GM18861 (cell line): ENCODE data around the gene LOX.
"Not testable (repeated sequence)": the region's sequence is repeated elsewhere in the genome, so short reads cannot be mapped to it uniquely, and the experiment has no call there.

ENCODE experiments used
- ATAC-seq: cut with Tn5 transposase; IDR thresholded peaks from one replicate; pipeline ENCODE4 v1.9.1; 2021; ENCODE audit not compliant: unreplicated experiment

LOX gene

DNA sequence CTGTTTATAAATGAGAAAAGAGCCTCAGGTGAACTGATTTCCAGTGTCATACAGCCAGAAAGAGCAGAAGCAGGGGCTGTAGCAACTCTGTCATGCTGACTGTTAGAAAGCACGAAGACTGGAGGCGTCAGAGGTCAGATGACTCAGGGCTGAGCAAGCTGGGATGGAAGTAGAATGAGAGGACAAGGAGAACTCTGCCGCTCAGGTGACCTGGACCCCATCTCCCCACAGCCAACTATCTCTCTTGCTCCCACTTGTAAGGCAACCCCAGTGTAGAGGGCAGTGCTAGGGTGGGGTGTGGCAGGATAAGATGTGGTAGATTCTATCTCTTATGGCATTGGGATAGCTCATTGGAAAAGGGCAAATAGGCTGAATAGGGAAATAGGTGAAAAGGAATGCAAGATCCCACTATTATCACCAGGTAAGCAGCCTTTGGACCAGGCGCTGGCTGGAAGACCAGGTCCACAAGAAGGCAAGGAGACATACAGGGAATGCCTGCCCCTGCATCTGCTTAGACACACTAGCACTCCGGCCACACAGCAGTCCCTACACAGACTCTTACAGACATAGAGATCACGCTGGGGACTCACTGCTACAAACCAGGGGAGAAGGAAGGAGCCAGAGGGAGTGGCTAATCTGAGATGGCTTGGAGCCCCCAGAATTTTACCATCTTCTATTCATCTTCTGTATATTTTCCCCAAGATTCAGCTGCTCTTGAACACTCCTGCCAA, 21.2 kb upstream of the LOX start:
- ATAC-seq = no peak

DNA sequence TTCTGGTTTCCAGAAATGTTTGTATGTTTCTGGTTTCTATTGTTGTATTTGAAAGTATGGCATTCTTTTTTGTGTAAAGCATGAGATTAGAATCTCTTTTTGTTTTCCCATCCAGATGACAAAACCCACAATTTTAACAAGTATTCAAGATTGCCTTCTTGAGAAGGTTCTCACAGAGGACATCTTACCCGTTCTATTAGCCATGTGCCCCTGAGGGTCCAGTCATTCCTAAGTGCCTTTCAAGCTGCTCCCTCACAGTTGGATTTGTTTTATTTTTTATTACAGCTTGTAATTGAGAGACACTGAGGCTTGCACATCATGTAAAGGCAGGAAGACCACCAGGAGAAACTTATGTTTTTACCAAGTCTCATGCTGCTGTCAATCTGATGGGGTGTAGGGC, 19.3 kb upstream of the LOX start:
- ATAC-seq = no peak

DNA sequence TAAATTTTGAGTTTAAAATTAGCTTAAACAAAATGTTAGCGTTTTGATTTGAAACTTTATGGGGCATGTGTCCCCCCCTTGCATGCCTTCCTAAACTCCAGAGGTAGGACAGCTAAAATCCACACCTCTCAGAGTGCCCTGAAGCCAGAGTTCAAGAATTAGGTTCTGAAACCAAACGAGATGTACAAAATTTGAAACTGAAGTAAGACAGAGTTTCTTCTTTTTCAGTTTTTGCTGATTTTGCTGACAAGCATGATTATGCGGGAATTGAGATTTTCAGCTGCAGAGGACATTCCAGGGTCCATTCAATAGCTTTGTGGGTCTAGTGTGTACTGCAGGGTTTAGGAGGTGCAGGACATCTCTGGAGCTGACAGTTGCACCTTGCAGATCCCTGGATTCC, 17.1 kb upstream of the LOX start:
- ATAC-seq = no peak

DNA sequence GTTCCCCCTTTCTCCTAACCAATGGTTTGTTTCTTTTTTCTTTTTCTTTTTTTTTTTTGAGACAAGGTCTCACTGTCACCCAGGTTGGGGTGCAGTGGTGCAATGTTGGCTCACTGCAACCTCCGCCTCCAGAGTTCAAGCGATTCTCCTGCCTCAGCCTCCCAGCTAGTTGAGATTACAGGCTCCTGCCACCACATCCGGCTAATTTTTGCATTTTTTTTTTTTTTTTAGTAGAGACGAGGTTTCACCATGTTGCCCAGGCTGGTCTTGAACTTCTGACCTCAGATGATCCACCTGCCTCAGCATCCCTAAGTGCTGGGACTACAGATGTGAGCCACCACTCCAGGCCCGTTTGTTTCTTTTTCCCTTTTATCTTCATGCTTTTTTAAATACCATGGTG, 16.2 kb upstream of the LOX start:
- ATAC-seq = not testable (repeated sequence)

DNA sequence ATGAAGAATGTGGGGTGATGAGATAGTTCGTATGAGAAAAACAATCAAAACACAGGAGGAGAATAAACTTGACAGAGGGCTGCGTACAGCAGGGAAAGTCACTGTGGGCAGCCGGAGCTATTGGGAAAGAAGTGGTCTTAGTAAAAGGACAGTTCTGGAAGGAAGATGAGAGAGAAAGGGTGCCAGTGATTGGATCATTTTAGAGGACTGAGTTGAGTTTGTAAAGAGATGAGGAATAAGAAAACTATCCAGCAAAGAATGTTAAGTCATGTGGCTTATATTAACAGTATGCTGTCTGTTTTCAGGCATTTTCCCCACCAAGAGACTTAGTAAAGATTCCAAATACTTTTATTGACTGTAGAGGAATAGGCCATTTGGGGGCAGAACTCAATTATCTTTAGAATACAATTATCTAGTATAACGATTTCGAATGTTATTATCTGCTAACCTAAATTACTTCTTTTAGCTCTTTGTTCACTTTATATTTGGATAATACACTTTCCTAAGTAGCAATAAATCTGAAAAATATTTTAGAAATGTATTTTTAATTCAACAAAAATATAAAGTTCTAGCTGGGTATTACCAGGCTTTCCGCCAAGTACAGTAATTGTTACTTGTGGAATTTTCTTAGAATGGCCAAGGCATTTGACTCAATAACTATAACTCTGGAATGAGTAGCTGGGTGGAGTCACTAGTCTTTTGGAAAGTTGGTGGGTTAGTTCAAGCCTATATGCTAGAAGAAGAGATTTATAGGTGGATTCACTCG, 15.5 kb upstream of the LOX start:
- ATAC-seq = no peak

DNA sequence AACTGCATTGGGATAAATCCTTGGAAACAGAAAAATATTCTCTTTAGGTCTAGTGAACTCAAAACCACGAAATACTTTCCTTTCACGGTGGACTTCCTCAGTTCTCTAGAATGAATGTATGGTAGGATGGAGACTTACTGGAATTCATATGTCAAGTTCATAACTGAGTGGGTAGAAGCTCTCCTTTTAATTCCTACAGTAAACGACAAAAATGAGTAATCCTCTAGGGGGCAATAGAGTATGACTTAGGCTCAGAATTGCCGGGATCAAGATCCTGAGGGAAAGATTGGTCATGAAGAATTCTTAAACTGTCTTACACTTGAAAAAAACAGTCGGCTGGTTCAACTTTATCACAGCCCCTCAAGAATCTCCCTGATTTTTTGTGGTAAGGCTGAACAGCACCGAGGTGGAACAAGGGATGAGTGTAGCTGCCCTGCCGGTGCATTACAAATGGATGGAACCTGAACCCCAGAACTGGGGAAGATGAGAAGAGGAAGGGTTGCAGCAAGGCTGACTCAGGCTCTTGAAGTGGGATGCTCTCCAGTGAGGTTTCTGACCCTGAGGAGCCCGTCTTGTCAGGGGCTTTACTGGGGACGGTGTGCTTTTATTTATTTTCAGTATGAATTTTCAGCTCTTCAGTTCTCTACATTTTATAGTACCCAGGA, 14.0 kb upstream of the LOX start:
- no peak for ATAC-seq

DNA sequence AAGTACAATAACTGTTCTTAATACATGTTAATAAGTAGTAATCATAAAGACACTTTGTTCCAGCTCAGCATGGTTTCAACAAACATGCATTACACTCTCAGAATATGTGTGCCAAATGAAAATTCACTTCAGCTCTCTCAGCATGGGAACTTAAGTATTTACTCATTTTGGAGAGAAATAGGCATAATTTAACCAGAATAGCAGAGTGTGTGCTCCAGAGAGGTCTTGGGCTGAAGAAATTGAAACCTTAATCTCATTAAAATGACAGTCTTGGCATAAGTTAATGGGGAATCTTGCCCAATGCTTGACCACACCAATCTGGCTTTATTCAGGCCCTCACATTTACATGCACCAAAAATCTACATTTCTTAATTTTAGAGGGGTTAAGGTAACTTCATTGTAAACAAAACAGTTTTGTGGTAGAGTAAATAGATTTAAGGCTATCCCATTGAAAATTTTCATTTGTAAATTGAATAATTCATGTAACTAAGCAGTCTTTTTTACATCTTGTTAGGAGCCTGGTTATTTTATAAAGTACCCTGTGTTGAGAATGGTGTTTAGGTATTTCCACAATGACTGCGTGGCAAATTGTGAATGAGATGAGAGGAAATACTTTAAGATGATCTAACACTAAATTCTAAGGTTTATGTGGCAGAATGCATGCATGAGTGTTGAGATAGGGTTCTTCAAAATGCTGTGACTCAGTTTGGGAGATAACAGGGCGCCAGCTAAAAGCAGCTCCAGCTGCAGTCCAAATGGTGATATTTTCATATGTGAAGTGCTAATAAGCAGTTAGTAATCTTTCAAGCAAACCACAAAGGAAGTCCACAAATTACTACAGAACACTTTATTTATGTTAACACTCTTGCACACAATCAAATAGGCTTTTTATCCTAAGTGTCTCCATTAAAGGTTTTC, 11.3 kb upstream of the LOX start:
- no peak for ATAC-seq

DNA sequence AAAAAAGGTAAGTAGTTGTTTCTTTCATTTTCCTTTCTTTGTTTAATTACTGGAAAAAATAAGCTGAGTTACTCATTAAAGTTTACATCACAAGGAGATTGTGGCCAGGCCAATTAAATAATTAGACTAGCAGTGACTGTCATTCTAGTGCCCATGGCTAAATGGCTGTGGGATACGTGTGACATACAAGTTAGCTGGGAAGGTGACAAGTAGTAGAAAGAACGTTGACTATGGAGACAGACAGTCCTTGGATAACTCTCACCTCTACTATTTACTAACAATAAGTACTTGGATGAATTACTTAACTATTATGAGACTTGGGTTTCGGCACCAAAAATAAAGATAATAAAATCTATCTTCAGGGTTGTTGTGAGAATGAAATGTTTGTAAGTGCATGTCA, 7.0 kb upstream of the LOX start:
- no peak for ATAC-seq

DNA sequence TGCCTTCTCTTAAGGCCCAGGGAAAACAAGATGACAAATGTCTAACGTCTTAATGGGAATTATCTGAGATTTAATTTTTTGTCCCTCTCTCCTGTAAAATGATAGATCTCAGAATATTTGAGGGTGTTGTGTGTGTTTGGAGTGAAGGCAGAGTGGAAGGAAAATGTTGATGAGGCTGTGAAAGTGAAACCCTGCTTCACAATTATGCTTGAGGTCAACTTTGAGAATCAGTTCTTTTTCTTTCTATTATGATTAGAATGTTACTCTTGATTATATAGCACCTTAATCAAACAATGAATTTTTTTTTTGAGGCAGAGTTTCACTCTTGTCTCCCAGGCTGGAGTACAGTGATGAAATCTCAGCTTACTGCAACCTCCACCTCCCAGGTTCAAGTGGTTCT, 5.5 kb upstream of the LOX start:
- no peak for ATAC-seq

DNA sequence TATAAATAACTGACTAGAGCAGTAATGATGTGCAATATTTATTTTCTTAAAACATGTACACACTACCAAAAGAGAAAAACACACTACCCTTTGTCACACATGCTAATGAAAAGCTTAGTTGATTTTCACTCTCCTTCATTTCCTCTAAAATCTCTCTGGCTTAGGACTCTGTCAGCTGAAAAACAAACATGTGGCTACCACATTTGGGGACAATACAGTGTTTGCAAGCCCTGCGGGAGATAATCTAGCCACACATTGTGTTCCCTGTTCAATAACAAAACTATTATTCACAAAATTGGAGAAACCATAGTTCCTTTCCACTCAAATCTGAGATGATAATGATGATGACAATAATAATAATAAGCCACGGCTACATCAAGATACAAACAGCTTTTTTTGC, 3.5 kb upstream of the LOX start:
- ATAC-seq = no peak

DNA sequence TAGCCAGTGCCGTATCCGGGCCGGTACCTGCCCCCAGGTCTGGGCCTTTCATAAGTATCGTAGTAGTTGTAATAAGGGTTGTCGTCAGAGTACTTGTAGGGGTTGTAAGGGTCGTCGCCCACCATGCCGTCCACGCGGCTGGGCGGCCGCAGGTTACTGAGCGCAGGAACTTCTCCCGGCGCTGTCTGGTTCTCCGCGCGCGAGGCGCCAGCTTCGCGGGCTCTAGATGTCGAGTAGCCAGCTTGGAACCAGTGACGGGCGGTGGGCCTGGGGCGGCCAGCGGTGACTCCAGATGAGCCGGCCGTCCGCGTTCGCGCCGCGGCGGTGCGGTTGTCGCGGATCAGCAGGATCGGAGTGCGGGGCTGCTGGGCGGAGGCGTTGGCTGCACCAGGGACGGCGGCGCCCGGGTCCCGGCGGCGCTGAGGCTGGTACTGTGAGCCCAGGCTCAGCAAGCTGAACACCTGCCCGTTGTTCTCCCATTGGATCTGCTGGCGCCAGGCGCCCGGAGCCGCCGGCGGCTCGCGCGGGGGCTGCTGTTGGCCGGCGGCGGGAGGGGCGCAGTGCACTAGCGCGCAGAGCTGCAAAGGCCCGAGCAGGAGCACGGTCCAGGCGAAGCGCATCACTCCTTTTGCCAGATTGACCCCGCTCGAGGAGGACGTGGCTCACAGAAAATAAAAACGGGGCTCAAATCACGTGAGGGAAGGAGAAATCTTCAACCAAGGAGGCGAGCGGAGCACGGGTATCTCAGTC, 518 bp downstream of the LOX start:
- ATAC-seq = no peak

DNA sequence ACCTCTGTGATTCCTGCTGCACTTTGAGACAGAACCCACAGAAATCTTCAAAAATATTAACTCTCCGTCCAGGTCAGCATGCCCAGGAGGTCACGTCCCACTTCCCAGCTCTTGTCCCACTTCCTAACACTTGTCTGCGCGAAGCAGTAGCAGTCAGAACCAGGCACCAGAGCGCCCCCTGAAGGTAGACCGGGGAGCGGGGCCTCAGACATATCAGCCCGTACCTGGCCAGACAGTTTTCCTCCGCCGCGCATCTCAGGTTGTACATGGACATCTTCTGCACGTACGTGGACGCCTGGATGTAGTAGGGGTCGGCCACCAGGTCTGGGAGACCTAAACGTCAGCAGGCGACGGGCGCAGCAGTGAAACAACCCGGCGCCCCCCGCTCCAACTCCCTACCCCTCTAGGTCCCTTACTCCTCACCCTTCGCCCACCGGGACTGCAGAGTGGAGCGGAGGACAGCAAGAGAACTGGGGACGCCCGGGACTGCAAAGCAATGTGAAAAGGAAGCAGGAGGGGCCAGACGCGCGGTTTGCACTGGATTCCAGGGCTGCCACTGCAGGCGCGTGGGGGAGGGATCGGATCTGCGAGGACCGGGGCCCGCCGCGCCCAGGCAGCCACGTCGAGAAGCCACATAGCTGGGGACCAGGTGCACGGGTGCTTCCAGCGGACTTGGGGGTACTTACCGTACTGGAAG, 1.2 kb downstream of the LOX start:
- ATAC-seq = no peak

DNA sequence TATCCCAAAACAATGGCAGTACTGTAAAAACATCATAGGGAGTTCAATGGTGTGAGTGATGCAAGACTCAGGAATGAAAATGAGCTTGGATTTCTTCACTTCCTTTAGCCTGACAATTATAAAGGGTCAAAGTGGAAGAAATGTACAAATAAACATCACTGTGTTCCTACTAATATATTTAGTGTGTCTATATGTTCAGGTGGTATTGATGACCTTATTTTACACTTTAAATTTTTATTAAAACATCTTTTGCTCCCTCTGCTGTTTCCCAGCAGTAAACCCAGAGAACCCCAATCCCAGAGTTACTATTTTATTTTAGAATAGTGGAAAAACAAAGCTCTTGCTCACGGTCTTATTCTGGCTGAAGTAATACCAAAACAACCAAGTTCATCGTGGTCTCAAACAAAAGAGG, 2.0 kb downstream of the LOX start:
- no peak for ATAC-seq

DNA sequence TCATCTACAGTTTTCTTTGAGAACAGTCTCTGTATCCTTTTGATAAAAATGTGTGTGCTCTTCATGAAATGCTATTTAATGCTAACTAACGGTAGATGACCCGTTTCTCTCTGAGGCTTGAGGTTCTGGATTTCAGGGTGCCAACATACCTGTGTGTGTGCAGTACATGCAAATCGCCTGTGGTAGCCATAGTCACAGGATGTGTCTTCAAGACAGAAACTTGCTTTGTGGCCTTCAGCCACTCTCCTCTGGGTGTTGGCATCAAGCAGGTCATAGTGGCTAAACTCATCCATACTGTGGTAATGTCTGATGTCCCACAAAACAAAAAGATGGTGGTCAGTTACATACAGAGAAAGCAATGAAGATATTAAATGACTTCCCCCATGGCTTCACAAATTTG, 4.2 kb downstream of the LOX start:
- no peak for ATAC-seq

DNA sequence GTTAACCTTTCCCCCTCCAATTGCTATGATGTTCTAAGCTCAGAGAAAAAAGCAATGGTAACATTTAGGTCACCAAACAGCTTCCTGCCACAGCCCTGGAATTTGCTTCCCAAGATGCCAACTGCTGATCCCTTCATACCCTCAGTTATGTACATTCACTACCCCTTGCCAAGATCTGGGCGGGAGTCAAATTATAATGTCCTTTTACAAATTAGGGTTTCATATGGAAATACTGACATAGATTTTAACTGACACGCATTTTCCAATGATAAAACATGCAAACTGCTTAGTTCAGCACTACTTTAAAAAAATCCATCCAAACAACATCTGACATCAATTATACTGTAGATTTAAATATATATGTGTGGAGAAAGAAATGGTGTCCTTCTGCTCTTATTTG, 5.0 kb downstream of the LOX start:
- no peak for ATAC-seq

DNA sequence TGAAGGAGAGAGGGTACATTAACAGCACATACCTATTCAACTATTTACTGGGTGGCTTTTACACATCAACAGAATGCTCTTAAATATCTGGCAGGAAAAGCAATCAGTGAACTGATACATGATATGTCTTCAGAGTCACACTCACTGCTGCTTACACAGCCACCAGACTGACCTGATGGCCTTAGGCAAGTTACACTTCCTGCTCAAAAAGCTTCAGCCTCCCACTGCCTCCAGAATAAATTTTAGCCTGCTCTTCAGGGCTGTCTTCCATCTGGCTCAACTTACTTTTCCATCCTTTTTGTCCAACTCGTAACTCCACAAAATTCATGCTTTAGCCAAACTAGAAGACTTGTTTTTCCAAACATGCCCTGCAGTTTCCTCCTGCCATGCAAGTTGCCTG, 10.7 kb downstream of the LOX start:
- ATAC-seq = no peak

DNA sequence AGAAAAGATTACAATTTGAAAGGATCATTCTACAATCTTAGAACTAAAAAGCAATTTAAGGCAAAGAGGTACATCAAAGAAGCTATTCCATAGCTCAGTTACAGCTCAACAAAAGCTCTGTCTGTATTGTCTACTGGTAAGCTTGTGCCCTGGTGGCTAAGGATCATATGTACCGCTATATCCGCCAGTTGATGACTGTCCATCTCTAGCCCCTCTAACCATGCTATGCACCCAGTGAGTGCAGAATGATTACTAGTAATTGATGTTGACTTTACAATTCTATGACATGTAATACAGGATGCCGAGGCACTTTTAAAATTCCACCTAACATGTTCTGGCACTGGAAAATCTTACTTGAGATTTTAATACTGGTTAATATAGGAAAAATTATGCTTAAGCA, 13.1 kb downstream of the LOX start:
- ATAC-seq = no peak

DNA sequence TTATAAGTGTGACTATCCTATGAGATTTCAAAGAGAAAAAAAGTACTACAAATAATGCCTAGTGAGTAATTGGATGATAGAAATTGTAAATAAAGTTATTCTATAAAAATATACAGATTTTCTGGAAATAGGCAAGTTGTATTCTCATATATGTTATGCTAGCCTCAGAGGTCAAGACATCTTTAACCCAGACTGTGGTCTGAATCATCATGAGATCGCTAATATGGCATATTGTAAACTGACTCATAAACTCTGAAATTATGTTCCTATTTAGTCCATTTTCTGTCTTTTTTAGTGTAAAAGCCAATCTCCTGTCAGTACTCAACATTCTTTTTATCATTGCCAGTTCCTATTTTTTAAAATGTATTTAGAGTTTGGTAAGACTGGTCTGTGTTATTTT, 14.2 kb downstream of the LOX start:
- no peak for ATAC-seq

DNA sequence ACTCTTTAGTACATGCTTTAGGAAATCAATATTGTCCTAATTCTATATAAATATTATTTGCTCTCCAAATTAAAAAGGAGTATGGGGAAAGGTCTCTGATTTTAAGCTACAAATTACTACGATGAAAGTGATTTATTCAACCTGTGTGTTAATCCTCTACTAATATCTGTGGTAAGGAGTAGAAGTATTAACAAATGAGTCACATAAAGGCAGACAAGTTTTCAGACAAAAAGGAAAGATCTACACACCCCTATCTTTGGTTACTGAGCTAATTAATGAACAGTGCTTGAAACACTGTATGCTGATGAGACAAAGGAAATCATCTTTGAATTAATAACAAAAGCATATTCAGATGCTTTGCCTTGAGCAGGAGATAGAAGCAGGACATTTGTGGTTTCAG, 15.9 kb downstream of the LOX start:
- ATAC-seq = no peak

DNA sequence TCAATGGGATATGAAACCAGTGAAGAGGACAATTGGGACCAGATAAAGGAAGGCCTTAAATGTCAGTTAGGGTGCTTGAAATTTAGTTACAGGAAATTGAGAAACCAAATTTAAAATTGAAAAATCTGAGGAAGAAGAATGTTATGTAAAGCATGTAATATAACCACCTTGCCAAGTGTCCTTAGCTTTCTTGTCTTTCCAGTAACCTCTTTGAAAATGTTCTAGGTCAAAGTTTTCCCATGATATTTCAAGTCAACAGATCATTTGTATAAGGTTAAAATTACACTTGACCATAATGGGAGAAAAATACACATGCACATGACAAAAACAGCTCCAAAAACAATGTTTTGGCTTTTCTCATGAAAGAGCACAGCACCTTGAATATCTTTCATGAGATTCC, 21.1 kb downstream of the LOX start:
- no peak for ATAC-seq
